Esophagus squamous epithelium (tissue), 5 donors: Measurements from ENCODE around the gene SLITRK5. TPM values are rescaled to one million over a fixed set of nuclear protein-coding genes. Genes with fewer than 3 reads are reported as not detected.
A peak's percentile ranks its signal among the peaks of the same experiment; 100 is the strongest.

Experiments used
- DNase-seq: peaks from one replicate; lab custom pipeline; 2025; lab: John Stamatoyannopoulos, UW
- H3K27ac ChIP-seq, 4 donors: fragments of 200-600 bp; sonication (generic); one replicate each; pipeline ENCODE4 v1.5.1; 2016 to 2019; ENCODE audit warnings: mild to moderate bottlenecking in 1 of 4
- H3K27me3 ChIP-seq, 4 donors: fragments of 200-600 bp; sonication (generic); 1 replicate in 3 of 4; 2 replicates in 1 of 4; pipeline versions ENCODE4 v1.5.1 to v1.6.0; 2017 to 2021; ENCODE audit warnings: antibody characterized with exemption in 1 of 4
- H3K36me3 ChIP-seq, 3 donors: fragments of 200-600 bp; sonication (generic); one replicate each; pipeline ENCODE4 v1.5.1; 2016 to 2019
- H3K4me1 ChIP-seq, 3 donors: fragments of 200-600 bp; sonication (generic); one replicate each; pipeline ENCODE4 v1.5.1; 2017 to 2019
- H3K4me3 ChIP-seq, 4 donors: fragments of 200-600 bp; sonication (generic); 1 replicate in 3 of 4; 2 replicates in 1 of 4; pipeline ENCODE4 v1.5.1; 2016 to 2019; ENCODE audit warnings: mild to moderate bottlenecking in 2 of 4, moderate library complexity in 1 of 4
- H3K9me3 ChIP-seq, 3 donors: fragments of 200-600 bp; sonication (generic); one replicate each; pipeline ENCODE4 v1.5.1; 2016 to 2019
- POLR2A ChIP-seq, 4 donors: fragments of 450-650 bp; IDR thresholded peaks; one replicate each; pipeline ENCODE4 v1.6.1; 2017; ENCODE audit warnings: antibody characterized with exemption in 4 of 4, mild to moderate bottlenecking in 4 of 4, moderate library complexity in 3 of 4
- WGBS, 2 donors: methylation state at CpG; one replicate each; pipeline ENCODE4 v1.1.5; 2018; 5-methylcytosine and 5-hydroxymethylcytosine counted together
- intact Hi-C: fragments of 100-400 bp; cut with DNase I; formaldehyde crosslinking; loops from one replicate; pipeline ENCODE4 v1.15.0; 2022
- total RNA-seq, 4 donors: library from RNA; depleted of rRNA; stranded (reverse); fragments of >200 nt; gene quantifications; one replicate each; pipeline ENCODE4 v1.1.0, GENCODE V29; 2016
- TF ChIP-seq, protein P1 (sequence below), 6 experiments: fragments of 450-650 bp in 4 of 6; fragments of 200-600 bp in 2 of 6; sonication (generic) in 2 of 6; IDR thresholded peaks; one replicate each; pipeline ENCODE4 v1.5.1; 2016 to 2019; ENCODE audit warnings: antibody characterized with exemption in 6 of 6, mild to moderate bottlenecking in 4 of 6, moderate library complexity in 4 of 6
- donor health status: DM: yes; HTN: yes; CAD: no.

SLITRK5 gene
- total RNA-seq, 4 donors from 2014 or later: 0.04 to 0.19 (median 0.06) TPM; not detected in 1

DNA sequence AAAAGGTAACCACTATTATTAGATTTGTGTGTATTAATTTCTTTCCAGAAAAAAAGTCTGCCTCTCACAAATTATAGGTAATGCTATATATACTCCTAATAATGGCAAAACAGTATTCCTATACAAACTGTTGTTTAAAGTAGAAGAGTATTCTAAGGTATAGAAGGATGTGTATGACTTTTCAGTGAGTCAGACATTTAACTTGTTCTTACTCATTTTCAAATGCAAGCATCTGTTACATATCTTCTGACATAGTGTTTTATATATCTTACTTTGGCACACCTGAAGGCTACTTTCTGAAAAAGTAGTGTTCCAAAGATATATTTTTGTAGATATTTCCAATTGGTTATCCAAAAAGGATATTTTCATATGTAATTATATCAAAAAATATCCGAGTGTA is 3.5 kb upstream of the SLITRK5 start:
- no peak overlapping the region for H3K4me3 ChIP-seq
- H3K9me3 ChIP-seq: no peaks in the 10 kb centered on the region
- H3K36me3 ChIP-seq: no peaks in the 10 kb centered on the region
- no peak for DNase-seq
- H3K27ac ChIP-seq: no peak overlapping the region
- 65 to 68% methylated on average over 1 of the region's 1 CpG for WGBS, 2 donors
- TF ChIP-seq, protein P1, sequence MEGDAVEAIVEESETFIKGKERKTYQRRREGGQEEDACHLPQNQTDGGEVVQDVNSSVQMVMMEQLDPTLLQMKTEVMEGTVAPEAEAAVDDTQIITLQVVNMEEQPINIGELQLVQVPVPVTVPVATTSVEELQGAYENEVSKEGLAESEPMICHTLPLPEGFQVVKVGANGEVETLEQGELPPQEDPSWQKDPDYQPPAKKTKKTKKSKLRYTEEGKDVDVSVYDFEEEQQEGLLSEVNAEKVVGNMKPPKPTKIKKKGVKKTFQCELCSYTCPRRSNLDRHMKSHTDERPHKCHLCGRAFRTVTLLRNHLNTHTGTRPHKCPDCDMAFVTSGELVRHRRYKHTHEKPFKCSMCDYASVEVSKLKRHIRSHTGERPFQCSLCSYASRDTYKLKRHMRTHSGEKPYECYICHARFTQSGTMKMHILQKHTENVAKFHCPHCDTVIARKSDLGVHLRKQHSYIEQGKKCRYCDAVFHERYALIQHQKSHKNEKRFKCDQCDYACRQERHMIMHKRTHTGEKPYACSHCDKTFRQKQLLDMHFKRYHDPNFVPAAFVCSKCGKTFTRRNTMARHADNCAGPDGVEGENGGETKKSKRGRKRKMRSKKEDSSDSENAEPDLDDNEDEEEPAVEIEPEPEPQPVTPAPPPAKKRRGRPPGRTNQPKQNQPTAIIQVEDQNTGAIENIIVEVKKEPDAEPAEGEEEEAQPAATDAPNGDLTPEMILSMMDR (IDR thresholded peaks at IDR 0.05): no peak
- TF ChIP-seq POLR2A (IDR thresholded peaks at IDR 0.05): no peak
- intact Hi-C loops: no loop called here
- peaks cover 11 to 24% (median 17%) of the 10 kb centered on the region in 3 donors for H3K4me1 ChIP-seq
- H3K27me3 ChIP-seq: peaks cover 0 to 22% (median 2%) of the 10 kb centered on the region in 4 donors

DNA sequence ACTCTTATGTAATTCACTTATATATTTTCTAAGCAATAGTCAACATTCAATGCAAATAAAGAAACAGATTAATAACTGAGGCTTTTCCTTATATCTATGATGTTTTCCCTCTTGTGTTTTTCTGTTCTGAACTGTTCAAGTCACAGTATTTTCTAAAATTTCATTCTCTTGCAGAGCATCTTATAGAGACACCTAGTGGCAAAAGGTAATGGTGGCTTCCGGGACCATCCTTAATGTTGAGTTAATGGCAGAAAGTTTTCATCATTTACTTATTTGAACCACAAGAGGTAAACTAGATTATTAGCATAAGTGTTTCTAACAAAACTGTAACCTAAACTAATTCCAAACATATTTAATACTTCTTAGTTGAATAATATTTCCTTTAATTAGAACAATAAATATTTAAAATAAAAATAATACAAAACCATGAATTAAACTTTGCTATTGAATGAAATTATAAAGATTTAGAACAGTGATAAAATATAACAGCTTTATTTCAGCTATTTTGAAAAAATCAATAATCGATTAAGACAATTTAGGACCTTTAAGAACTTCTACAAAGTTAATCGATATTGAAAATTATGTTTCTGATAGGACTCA is 1.7 kb upstream of the SLITRK5 start:
- H3K27ac ChIP-seq: no peak overlapping the region
- no peak for DNase-seq
- H3K27me3 ChIP-seq: peaks cover 9 to 40% (median 13%) of the 10 kb centered on the region in 4 donors
- no peaks in the 10 kb centered on the region for H3K36me3 ChIP-seq
- peaks cover 19 to 41% (median 27%) of the 10 kb centered on the region in 3 donors for H3K4me1 ChIP-seq
- intact Hi-C loops: no loop called here
- no peaks in the 10 kb centered on the region for H3K9me3 ChIP-seq
- 37 to 38% methylated on average over 3 of the region's 3 CpGs for WGBS, 2 donors
- TF ChIP-seq POLR2A (IDR thresholded peaks at IDR 0.05): no peak
- TF ChIP-seq, protein P1 (IDR thresholded peaks at IDR 0.05): peak in 4 of 6 experiments; percentile 15 to 45 (median 32)
- no peak overlapping the region for H3K4me3 ChIP-seq

DNA sequence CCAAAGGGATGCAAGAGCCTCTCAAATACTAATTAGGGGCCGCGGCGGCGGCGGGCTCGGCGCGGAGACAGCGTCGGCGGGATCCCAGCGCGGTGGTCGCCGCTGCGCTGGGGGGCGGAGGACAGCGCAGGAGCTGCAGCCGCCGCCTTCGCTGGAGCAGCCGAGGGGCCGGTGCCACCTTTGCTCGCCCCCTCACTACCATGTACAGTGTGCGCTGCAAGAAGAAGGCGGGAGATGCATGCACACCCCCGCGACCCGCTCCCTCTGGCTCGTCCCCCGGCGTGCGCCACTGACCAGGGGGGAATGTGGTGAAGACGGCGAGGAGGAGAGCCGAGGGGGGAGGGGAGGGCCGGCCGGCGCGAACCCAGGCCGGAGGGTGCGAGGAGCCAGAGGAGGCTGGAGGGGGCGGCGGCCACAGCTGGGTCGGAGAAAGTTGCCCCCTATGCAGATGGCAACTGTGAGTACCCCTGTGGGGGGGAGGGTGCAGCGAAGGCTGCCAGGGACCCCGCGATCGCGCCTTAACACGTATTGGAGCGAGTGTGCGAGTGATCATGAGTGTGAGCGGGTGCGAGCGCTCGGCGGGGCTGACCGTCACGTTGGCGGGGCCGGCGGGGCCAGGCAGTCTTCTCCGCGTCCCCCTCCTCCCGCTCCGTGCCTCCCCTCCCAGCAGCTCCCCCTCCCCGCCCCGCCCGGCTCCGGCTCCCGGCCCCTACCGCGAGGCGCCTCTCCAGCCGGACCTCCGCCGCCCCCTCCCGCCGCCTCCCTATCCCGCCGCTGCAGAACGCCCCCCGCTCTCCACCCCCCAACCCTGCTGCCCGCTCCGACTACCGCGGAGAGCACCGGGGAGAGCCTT is 808 bp downstream of the SLITRK5 start:
- DNase-seq: no peak
- H3K27ac ChIP-seq: no peak overlapping the region
- H3K4me1 ChIP-seq: peaks cover 19 to 44% (median 27%) of the 10 kb centered on the region in 3 donors
- intact Hi-C loops: no loop called here
- 1 to 14% methylated on average over 15 to 21 of the region's 89 CpGs for WGBS, 2 donors
- H3K27me3 ChIP-seq: peaks cover 10 to 65% (median 17%) of the 10 kb centered on the region in 4 donors
- H3K4me3 ChIP-seq: peak overlapping the region; percentile 9 to 68 (median 52)
- no peaks in the 10 kb centered on the region for H3K9me3 ChIP-seq
- TF ChIP-seq, protein P1 (IDR thresholded peaks at IDR 0.05): no peak
- no peak for TF ChIP-seq POLR2A (IDR thresholded peaks at IDR 0.05)
- H3K36me3 ChIP-seq: no peaks in the 10 kb centered on the region

DNA sequence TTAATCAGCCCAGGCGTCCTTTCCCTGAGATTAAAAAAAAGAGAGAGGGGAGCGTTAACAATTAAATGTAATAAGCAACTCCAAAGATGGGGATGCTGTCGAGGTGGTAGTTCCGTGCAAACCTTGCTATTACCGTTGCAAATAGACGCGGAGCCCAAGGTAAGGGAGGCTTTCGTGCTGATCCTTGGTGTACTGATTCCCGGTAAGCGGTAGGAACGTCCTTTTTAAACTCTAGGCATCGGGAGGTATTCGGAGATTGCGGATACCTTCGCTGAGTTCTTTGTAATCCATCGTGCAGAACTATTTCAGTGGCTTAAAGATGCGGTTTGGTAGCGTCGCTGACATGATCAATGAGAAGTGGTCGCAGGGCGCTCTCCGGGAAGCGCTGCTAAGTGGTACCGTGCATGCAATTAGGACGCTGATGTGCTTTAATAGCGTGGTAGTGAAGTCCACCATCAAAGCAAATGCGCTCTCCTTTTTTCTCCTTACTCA is 3.1 kb downstream of the SLITRK5 start:
- TF ChIP-seq POLR2A (IDR thresholded peaks at IDR 0.05): no peak
- TF ChIP-seq, protein P1 (IDR thresholded peaks at IDR 0.05): no peak
- Histone ChIP-seq H3K9me3 (no peaks in the 10 kb centered on the region), H3K36me3 (no peaks in the 10 kb centered on the region), H3K27ac (no peak overlapping the region), H3K4me1 (peaks cover 27 to 60% (median 40%) of the 10 kb centered on the region in 3 donors), H3K4me3 (peak overlapping the region in 2 of 4 donors; percentile 53 to 68), H3K27me3 (peaks cover 10 to 81% (median 17%) of the 10 kb centered on the region in 4 donors)
- DNase-seq: no peak
- WGBS, 2 donors: 9 to 14% methylated on average over 27 of the region's 27 CpGs
- intact Hi-C loops: no loop called here
